Measurements from ENCODE around the gene B3GALNT2. TPM values are rescaled to one million over a fixed set of nuclear protein-coding genes. Genes with fewer than 3 reads are reported as not detected.

B3GALNT2 gene
- total and polyA plus RNA-seq, 2 of the 8 experiments (the other 6 are each of a cell fraction or from before 2014, with no cell fraction given), result 15.4 to 39.4 TPM

DNA sequence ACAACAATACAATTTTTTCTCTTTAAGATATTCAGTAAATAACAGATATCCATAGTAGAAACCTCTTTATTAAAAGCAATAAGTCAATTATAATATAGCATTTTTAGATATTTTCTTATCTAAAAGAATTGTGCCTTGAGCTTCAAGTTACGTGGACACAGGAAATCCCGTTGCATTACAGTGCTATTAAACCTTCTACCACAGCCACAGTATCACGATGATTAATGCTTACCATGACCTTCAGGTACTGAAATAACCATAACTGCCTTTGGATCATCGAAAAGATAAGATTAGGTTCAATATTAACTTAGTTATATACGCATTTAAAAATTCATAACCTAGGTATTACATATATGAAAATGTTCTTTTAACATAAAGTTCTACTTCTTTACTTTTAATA is 17.9 kb downstream of the B3GALNT2 start (continued):
- TF ChIP-seq RFX5 (IDR thresholded peaks at IDR 0.05; ENCODE audit: borderline replicate concordance, low read depth, low read length), result no peak

Measured in H1 (cell line).